ENCODE data around the gene AFDN.

DNA sequence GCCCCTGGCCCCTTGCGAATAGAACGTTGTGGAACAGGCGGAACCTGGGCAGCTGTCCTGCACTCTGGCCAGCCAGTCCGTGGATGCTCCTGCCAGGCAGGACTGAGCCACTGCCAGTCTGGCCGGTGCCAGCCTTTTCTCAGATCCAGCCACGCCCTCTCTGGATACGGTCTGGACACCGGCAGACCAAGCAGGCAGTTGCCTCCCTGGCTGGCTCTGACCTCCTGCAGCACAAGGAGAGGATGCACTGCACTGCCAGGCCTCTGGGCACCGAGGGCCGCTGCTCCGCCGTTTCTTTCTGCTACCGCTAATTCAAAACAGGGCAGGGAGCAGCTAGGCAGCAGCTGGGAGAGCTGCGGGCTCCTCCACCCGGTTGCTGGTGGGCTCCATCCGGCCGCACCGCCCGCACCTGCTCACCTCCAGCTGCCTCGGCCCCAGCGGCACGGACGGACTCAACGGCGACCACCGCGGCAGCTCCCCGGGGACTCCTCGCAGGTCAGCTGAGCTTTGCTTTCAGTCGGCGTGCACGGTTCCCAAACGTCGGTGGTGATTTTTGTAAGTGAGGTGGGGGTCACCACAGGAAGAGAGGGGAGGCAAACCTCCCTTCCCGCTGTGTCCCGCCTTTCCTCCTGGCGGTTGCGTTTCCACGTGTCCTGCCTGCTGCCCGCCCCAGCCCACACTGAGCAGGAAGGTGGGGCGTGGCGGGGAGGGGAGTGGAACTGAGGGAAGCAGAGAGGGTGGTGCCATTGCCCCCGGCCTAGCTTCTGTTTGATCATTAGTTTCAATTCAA is 30.3 kb upstream of the AFDN start:
- TF ChIP-seq, protein P1, sequence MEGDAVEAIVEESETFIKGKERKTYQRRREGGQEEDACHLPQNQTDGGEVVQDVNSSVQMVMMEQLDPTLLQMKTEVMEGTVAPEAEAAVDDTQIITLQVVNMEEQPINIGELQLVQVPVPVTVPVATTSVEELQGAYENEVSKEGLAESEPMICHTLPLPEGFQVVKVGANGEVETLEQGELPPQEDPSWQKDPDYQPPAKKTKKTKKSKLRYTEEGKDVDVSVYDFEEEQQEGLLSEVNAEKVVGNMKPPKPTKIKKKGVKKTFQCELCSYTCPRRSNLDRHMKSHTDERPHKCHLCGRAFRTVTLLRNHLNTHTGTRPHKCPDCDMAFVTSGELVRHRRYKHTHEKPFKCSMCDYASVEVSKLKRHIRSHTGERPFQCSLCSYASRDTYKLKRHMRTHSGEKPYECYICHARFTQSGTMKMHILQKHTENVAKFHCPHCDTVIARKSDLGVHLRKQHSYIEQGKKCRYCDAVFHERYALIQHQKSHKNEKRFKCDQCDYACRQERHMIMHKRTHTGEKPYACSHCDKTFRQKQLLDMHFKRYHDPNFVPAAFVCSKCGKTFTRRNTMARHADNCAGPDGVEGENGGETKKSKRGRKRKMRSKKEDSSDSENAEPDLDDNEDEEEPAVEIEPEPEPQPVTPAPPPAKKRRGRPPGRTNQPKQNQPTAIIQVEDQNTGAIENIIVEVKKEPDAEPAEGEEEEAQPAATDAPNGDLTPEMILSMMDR (conservative IDR thresholded peaks at IDR 0.05; ENCODE audit: low read length): no peak
- TF ChIP-seq EZH2phosphoT487 (IDR thresholded peaks at IDR 0.05; ENCODE audit: borderline replicate concordance): no peak
